HG03039 (cell line): ENCODE measurements around the gene URM1.
"Not testable (repeated sequence)": the region's sequence is repeated elsewhere in the genome, so short reads cannot be mapped to it uniquely, and the experiment has no call there.

Experiments
- ATAC-seq: cut with Tn5 transposase; IDR thresholded peaks from one replicate; pipeline ENCODE4 v1.9.1; 2021; ENCODE audit warnings: mild to moderate bottlenecking, moderate library complexity; ENCODE audit not compliant: unreplicated experiment

The URM1 gene

DNA sequence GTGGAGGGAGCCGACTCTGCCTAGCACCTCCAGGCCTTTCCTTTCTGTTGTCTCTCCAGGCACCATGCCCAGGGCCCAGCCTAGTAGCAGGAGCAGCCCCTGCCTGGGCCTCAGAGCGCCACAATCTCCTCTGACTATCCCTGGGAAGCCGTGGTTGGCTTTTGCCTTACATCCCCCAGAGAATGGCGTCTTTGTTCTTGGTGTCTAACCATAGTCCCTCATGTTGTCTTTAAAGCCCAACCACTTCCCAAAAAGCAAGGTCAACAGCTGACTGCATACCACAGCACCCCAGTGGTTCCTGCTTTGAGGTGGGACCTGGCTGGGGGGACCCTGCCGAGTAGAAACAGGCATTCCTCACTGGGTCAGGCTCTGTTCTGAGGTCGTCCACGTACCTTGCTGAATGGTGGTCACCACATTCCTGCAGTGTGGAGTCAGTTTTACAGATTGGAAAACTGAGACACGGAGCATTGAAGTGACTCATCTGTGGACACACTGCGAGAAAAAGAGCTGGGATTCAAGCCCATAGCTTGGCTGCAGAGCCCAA is 35.7 kb downstream of the URM1 start:
- ATAC-seq, result no peak

DNA sequence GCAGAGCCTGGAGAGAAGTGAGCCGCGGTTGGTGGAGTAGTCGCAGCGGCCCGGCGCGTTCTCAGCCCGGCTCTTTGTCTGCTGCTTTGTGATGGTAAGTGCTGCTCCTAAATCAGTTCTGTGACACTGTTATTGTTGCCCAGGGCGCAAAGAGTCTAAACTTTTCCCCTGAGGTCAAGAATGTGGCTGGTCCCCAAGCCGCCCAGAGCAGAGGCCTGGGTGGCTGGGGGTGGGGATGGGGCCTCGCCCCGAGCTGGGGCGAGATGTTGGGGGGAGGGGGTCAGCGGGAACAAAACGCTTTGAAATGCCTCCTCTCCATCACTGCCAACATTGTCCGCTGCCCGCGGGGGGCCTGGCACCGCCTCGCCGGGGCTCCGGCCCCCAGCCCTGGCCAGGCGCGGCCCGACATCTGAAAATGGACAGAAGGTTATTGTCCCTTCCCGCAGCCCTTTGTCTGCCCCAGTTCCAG is 37.8 kb downstream of the URM1 start:
- no peak for ATAC-seq

DNA sequence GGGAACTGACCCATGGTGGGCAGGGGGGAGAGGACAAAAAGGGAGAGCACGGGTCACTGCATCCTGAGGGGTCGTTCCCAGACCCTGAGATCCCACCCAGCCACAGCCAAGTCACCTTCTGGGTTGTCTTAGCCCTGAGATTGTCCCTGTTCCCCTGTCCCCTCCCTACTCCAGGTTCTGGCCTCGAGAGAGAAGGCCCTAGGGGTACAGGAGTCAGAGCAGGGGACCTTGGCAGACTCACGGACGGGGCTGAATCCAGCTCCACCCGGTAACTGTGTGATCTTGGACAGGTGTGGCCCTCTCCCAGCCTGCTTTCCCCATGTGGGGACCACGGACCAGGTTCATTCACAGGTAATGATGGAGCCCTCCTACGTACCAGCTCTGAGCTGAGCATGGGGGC is 38.3 kb downstream of the URM1 start:
- no peak for ATAC-seq

DNA sequence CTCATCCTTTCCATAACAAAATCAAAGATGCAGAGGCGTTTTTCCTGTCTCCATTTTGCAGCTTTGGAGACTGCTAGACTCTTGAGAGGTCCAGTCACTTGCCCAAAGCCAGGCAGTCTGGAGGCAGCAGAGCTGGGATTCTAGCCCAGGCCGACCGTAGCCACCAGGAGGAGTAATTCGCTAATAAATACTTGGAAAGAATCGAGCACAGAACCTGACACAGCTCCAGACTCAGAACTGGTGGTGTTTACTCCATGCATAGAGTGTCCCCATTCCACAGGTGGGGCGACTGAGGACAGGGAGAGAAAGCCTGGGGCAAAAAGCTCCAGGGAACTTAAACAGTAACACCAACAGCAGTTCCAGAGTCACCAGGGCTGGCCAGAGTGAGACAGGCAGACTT is 38.8 kb downstream of the URM1 start:
- ATAC-seq, result no peak

GRCh38 chr9:128411364-128412119 is 40.4 kb downstream of the URM1 start:
- no peak for ATAC-seq

GRCh38 chr9:128412120-128412790 is 41.1 kb downstream of the URM1 start:
- ATAC-seq, result no peak

DNA sequence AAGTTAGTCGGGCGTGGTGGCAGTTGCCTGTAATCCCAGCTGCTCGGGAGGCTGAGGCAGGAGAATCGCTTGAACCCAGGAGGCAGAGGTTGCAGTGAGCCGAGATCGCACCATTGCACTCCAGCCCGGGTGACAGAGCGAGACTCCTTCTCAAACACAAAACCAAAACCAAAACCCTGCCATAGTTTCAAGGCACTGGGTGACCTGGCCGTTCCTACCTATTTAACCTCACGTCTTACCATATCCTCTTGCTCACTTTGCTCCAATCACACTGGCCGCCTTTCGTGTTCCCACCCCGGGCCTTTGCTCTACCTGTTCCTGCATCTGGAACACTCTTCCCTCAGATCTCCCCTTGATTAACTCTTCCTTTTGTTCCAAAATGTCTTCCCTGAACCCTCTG is 42.6 kb downstream of the URM1 start:
- ATAC-seq, result not testable (repeated sequence)

DNA sequence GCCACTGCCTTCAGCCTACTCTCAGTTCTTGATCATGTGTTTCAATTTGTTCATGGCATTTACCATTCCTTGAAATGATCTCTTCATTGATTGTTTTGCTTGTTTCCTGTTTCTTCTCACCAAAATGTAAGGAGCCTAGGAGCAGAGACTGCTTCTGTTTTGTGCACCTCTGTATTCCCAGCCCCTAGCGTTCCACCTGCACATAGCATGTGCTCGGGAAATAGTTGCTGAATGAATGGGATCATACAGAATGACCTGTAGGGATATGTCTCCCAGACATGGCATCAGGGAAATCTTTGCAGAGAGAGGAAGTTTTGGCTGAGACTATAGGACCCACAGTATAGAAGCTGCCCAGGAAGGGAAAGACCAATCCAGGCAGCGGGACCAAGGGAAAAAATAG is 43.3 kb downstream of the URM1 start:
- no peak for ATAC-seq

- no peak for ATAC-seq
Observed at GRCh38 chr9:128415281-128415680, 44.1 kb downstream of the URM1 start.

- ATAC-seq, result no peak
Observed at GRCh38 chr9:128416014-128416413, 44.8 kb downstream of the URM1 start.

DNA sequence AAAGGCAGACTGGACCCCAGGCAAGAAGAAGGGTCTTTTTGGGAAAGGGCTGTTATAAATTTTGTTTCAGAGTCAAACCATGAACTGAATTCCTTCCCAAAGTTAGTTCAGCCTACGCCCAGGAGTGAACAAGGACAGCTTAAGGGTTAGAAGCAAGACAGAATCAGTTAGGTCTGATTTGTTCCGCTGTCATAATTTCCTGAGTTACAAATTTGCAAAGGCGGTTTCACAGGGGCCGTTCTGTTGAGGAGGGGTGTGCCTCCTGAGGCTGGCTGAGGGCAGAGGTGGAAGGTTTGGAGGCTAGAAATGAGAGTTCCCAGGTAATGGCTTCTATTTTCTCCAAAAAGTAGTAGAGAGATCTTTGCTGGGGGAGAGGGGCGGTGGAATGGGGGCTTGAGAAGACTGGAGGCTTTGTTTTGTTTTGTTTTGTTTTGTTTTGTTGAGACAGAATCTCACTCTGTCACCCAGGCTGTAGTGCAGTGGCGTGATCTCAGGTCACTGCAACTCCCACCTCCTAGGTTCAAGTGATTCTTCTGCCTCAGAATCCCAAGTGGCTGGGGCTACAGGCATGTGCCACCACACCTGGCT is 45.4 kb downstream of the URM1 start:
- ATAC-seq, result no peak

GRCh38 chr9:128419061-128419925 is 48.1 kb downstream of the URM1 start:
- ATAC-seq, result no peak

DNA sequence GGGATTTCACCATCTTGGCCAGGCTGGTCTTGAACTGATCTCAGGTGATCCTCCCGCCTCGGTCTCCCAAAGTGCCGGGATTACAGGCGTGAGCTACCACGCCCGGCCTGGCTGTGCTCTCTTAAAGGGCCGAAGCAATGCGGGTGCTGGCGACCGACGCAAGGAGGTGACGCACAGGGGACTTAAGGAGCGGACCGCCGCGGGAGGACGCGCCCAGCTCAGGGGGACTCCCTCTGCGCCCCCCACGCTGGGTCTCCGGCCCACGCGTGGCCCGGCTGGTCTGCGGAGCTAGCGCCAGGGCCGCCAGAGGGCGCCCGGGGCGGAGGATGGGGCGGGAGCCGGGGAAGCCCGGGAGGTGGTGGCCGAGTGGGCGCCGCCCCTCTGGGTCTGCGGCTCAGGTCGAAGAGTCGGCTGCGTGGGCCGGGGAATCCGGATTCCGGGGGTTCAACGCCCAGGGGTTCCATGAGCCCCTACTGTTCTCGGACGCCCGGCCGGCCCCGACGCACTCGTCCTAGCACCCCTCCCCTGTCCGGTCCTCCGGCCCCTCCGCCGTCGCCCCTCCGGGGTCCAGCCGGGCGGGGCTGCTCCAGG is 49.0 kb downstream of the URM1 start:
- peak; percentile 60 for ATAC-seq

DNA sequence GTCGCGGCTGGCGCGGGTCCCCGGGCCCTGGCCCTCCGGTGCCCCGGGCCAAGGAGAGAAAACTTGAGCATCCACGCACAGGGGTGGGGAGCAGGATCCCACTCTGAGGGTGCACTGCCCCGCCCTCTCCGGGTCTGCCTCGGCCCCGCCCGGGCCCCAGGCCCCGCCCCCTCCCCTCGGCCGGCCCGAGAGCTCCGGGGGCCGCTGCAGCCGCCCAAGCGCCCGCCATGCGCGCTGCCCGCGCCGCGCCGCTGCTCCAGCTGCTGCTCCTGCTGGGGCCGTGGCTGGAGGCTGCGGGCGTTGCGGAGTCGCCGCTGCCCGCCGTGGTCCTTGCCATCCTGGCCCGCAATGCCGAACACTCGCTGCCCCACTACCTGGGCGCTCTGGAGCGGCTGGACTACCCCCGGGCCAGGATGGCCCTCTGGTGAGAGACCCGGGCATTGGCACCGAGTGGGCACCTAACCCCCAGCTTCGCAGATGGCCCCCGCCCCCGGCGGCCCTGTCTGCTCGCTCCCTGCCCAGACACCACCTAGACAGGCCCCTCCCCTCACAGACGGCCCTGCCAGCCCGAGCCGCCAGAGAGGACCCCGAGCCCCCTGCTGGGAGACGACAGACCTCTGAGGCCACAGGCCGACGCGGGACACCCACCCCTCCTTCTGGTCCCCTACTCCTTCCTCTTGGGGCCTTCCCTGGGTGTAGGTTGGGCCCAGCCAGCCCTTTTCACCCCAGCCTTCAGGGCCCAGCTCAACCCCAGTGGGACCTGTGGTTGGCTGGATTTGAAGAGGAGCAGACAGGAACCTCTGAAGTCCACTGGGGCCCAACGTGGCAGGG is 49.7 kb downstream of the URM1 start, which contains the start of gene CERCAM:
TSS of gene CERCAM (plus strand) at position 207 of the 831 bp plus-strand sequence. CDS start at position 228, 21 bp downstream.
- peak; percentile 63 for ATAC-seq

GRCh38 chr9:128421482-128421996 is 50.4 kb downstream of the URM1 start:
- no peak for ATAC-seq

DNA sequence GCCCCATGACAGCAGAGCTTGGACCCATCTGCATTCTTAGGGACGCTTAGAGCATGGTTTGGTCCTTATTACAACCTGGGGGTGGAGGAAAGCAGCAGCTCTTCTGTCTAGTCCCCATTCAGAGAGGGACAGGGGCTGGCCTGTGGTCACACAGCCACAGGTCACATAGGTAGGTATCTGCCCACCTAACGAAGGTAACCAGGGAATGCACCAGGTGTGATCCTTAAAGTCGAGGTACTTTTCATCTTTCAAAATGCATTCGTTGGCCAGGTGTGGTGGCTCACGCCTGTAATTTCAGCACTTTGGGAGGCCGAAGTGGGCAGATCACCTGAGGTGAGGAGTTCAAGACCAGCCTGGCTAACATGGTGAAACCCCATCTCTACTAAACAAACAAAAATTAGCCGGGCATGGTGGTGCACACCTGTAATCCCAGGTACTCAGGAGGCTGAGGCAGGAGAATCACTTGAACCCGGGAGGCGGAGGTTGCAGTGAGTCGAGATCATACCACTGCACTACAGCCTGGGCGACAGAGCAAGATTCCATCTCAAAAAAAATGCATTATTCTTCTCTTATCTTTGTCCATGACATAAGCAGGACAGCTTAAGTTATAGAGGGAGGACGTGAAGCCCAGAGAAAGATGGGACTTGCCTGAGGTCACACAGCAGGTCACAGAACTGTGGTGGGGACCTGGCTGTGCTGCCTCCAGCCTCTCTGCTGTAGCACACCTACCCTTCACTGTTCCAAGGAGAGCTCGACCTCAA is 51.0 kb downstream of the URM1 start:
- ATAC-seq, result not testable (repeated sequence)

DNA sequence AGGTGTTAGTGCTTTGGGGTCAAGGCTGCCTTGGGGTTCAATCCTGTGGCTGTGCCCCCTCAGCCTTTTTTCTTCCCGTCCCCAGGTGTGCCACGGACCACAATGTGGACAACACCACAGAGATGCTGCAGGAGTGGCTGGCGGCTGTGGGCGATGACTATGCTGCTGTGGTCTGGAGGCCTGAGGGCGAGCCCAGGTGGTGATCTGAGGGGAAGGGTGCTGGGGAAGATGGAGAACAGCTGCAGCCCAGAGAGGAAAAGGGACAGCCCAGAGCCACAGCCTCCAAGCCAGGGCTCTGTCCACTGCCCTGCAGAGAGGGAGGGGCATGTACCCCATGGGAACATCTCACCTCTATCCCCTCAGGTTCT is 51.6 kb downstream of the URM1 start:
- no peak for ATAC-seq

DNA sequence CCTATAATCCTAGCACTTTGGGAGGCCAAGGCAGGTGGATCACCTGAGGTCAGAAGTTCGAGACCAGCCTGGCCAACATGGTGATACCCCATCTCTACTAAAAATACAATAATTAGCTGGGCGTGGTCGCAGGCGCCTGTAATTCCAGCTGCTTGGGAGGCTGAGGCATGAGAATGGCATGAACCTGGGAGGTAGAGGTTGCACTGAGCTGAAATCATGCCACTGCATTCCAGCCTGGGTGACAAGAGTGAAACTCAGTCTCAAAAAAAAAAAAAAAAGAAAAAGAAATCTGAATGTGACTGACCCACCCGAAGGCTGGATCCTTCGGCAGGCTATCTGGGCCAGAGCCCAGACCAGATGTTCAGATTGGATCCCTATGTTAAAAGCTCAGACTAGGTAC is 52.2 kb downstream of the URM1 start:
- not testable (repeated sequence) for ATAC-seq
